Colonic mucosa (tissue), 4 donors: Measurements from ENCODE around the gene SPEG. TPM values are rescaled to one million over a fixed set of nuclear protein-coding genes. Genes with fewer than 3 reads are reported as not detected.
"Not testable (repeated sequence)": the region's sequence is repeated elsewhere in the genome, so short reads cannot be mapped to it uniquely, and the experiment has no call there.

Experiments used
- DNase-seq: peaks from one replicate; pipeline ENCODE4 v3.0.0-alpha.2; 2020
- H3K27ac ChIP-seq: fragments of 200-600 bp; one replicate; pipeline ENCODE4 v1.8.0; 2021
- H3K27me3 ChIP-seq: fragments of 200-600 bp; one replicate; pipeline ENCODE4 v1.8.0; 2021
- H3K36me3 ChIP-seq: fragments of 200-600 bp; one replicate; pipeline ENCODE4 v1.8.0; 2021
- H3K4me1 ChIP-seq: fragments of 200-600 bp; one replicate; pipeline ENCODE4 v1.8.0; 2021; ENCODE audit warnings: mild to moderate bottlenecking
- H3K4me3 ChIP-seq: fragments of 200-600 bp; one replicate; pipeline ENCODE4 v1.8.0; 2021
- H3K9ac ChIP-seq, 2 donors: one replicate each; pipeline ENCODE4 v1.7.0; 2013; ENCODE audit warnings: control low read depth in 2 of 2, low read depth in 2 of 2, low read length in 2 of 2
- H3K9me3 ChIP-seq: fragments of 200-600 bp; one replicate; pipeline ENCODE4 v1.8.0; 2021
- CTCF ChIP-seq: fragments of 200-600 bp; IDR thresholded peaks from one replicate; pipeline ENCODE4 v1.8.0; 2022; ENCODE audit warnings: antibody characterized with exemption, mild to moderate bottlenecking
- intact Hi-C: fragments of 100-400 bp; cut with DNase I; formaldehyde crosslinking; loops from one replicate; pipeline ENCODE4 v1.14.1; 2022
- total RNA-seq, 2 donors: library from RNA; stranded (reverse); fragmentation: NEBNext Ultra II Directional in 1 of 2; extraction: Animal tissue kit (Norgen Biotek cat#: 25700) in 1 of 2; gene quantifications; one replicate each; pipeline ENCODE4 v1.2.1, GENCODE V29; 2021
- donor health status: healthy.
- donor health status: DM: no; HTN: no; CAD: no.
- donor health status: DM: no; HTN: no; CAD: no.

Gene SPEG
- total RNA-seq, 2 donors from 2014 or later: 6.2 to 19.3 TPM

GRCh38 chr2:219388121-219388906 is 46.3 kb upstream of the SPEG start:
- TF ChIP-seq CTCF: peak; percentile 59
- H3K4me3 ChIP-seq: peak overlapping the region; percentile 20
- H3K9me3 ChIP-seq: no peaks in the 10 kb centered on the region
- peak; percentile 99 for DNase-seq
- H3K27ac ChIP-seq: peak overlapping the region; percentile 78
- H3K9ac ChIP-seq: peak overlapping the region; percentile 19 to 77
- H3K4me1 ChIP-seq: peaks cover 8% of the 10 kb centered on the region
- H3K27me3 ChIP-seq: no peaks in the 10 kb centered on the region
- H3K36me3 ChIP-seq: peaks cover 8% of the 10 kb centered on the region
- intact Hi-C loops: no loop called here

GRCh38 chr2:219388907-219389156 is 45.8 kb upstream of the SPEG start:
- intact Hi-C loops: no loop called here
- H3K36me3 ChIP-seq: peaks cover 8% of the 10 kb centered on the region
- peak overlapping the region; percentile 19 to 77 for H3K9ac ChIP-seq
- no peak for DNase-seq
- peak overlapping the region; percentile 20 for H3K4me3 ChIP-seq
- peak overlapping the region; percentile 78 for H3K27ac ChIP-seq
- H3K4me1 ChIP-seq: peaks cover 8% of the 10 kb centered on the region
- H3K9me3 ChIP-seq: no peaks in the 10 kb centered on the region
- H3K27me3 ChIP-seq: no peaks in the 10 kb centered on the region
- no peak for TF ChIP-seq CTCF

GRCh38 chr2:219392754-219393153 is 41.9 kb upstream of the SPEG start:
- Histone ChIP-seq H3K9me3 (no peaks in the 10 kb centered on the region), H3K4me1 (no peaks in the 10 kb centered on the region), H3K36me3 (no peaks in the 10 kb centered on the region), H3K27ac (no peak overlapping the region), H3K9ac (no peak overlapping the region), H3K4me3 (no peak overlapping the region), H3K27me3 (no peaks in the 10 kb centered on the region)
- DNase-seq: no peak
- no peak for TF ChIP-seq CTCF
- intact Hi-C loops: no loop called here

GRCh38 chr2:219395056-219395455 is 39.6 kb upstream of the SPEG start:
- H3K27ac ChIP-seq, DNase-seq, H3K36me3 ChIP-seq, H3K9me3 ChIP-seq, intact Hi-C loops, H3K9ac ChIP-seq, H3K27me3 ChIP-seq, H3K4me3 ChIP-seq: not testable (repeated sequence)
- peaks cover 11% of the 10 kb centered on the region for H3K4me1 ChIP-seq

GRCh38 chr2:219395609-219396008 is 39.0 kb upstream of the SPEG start:
- no peak for DNase-seq
- Histone ChIP-seq H3K27me3 (no peaks in the 10 kb centered on the region), H3K27ac (no peak overlapping the region), H3K9ac (no peak overlapping the region), H3K36me3 (no peaks in the 10 kb centered on the region), H3K4me3 (no peak overlapping the region), H3K4me1 (peaks cover 11% of the 10 kb centered on the region), H3K9me3 (no peaks in the 10 kb centered on the region)
- TF ChIP-seq CTCF: no peak
- intact Hi-C loops: no loop called here

GRCh38 chr2:219396863-219397457 is 37.7 kb upstream of the SPEG start:
- Histone ChIP-seq H3K9me3 (no peaks in the 10 kb centered on the region), H3K27ac (no peak overlapping the region), H3K27me3 (no peaks in the 10 kb centered on the region), H3K4me3 (no peak overlapping the region), H3K4me1 (peaks cover 11% of the 10 kb centered on the region), H3K9ac (no peak overlapping the region), H3K36me3 (no peaks in the 10 kb centered on the region)
- TF ChIP-seq CTCF: no peak
- intact Hi-C loops: no loop called here
- no peak for DNase-seq
